Measurements from ENCODE around the gene CDK9.
A peak's percentile ranks its signal among the peaks of the same experiment; 100 is the strongest.

The CDK9 gene

DNA sequence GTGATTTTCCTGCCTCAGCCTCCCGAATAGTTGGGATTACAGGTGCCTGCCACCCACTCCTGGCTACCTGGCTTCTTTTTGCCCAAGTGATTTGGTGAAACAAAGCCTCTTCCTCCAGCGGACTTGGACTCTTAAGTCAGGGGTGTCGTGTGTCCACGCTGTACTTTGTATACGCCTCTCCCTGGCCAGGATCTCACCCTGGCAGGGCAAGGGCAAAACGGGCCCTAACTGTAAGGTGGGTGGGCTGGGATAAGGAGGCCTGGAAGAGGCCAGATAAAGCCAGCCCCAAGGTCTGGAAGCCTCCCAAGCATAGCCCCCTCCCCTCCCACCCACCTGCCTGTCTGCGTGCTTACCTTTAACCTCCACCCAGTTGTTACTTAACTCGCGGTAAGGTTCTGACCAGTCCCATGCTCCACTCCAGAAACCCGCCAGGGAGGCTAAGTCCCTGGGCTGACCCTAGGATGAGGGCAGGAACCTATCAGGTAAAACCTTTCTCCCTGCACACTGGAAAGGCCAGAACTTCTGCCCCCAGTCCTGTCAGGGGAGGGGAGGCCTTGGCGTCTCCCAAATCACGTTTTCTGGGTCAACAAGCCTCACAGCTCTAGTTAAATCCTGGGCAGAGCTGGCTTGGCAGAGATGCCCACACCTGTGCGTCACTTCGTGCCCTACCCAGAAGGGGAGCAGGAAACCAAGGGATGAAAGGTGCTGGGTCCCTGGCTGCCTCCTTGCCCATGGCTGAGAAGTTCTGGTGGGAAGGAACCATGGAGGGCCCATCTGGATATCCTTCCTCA is 8.4 kb downstream of the CDK9 start:
- H3K4me3 ChIP-seq (ENCODE audit: low read depth, low read length): no peak overlapping the region
- TF ChIP-seq, protein P1, sequence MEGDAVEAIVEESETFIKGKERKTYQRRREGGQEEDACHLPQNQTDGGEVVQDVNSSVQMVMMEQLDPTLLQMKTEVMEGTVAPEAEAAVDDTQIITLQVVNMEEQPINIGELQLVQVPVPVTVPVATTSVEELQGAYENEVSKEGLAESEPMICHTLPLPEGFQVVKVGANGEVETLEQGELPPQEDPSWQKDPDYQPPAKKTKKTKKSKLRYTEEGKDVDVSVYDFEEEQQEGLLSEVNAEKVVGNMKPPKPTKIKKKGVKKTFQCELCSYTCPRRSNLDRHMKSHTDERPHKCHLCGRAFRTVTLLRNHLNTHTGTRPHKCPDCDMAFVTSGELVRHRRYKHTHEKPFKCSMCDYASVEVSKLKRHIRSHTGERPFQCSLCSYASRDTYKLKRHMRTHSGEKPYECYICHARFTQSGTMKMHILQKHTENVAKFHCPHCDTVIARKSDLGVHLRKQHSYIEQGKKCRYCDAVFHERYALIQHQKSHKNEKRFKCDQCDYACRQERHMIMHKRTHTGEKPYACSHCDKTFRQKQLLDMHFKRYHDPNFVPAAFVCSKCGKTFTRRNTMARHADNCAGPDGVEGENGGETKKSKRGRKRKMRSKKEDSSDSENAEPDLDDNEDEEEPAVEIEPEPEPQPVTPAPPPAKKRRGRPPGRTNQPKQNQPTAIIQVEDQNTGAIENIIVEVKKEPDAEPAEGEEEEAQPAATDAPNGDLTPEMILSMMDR (IDR thresholded peaks at IDR 0.05; ENCODE audit: low read depth, low read length, missing control alignments): no peak
- no peak for DNase-seq (ENCODE audit: low read depth)

DNA sequence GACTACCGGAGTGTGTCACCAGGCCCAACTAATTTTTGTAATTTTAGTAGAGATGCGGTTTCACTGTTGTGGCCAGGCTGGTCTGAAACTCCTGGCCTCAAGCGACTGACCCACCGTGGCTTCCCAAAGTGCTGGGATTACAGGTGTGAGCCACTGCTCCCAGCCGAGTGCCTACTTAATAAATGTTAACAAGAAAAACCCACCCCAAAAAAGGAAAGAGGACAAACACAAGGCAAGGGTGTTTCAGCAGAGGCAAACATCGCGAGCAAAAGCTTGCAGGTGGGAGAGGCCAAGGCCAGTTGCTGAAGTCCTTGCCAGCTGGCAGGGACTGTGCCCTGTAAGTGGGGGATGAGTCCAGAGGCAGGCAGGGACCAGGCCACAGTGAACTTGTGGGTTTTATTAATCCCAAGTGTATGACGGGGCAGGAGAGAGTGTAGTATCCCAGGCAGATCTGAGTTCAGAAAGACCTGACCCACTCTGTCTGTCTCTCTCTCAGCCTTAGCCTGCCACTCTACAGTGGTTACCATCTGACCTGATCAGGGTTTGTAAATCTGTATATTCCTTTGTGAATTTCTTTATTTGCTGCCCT is 10.5 kb downstream of the CDK9 start:
- no peak overlapping the region for H3K4me3 ChIP-seq (ENCODE audit: low read depth, low read length)
- TF ChIP-seq, protein P1 (IDR thresholded peaks at IDR 0.05; ENCODE audit: low read depth, low read length, missing control alignments): no peak
- DNase-seq (ENCODE audit: low read depth): no peak

DNA sequence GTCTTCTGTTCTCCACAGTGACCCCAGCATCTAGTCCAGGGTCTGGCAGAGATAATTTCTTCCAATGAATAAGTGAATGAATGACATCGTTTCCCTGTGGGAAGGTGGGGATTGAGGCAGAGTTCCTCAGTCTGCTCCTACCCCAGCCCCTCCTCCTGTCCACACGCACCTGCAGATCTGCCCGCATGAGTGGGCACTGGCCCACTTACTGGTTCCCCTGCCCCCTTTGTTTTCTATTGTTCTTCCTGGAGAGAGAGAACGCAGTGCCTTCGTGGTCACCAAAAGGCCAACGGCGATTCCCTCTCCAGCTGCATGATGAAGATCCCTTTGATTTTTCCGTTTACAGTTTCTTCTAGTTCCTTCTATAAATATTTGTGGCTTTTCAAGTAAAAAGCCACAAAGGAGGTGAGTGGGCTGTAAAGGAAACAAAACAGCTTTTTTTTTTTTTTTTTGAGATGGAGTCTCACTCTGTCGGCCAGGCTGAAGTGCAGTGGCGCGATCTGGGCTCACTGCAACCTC is 11.1 kb downstream of the CDK9 start:
- no peak for DNase-seq (ENCODE audit: low read depth)
- TF ChIP-seq, protein P1 (IDR thresholded peaks at IDR 0.05; ENCODE audit: low read depth, low read length, missing control alignments): no peak
- no peak overlapping the region for H3K4me3 ChIP-seq (ENCODE audit: low read depth, low read length)

DNA sequence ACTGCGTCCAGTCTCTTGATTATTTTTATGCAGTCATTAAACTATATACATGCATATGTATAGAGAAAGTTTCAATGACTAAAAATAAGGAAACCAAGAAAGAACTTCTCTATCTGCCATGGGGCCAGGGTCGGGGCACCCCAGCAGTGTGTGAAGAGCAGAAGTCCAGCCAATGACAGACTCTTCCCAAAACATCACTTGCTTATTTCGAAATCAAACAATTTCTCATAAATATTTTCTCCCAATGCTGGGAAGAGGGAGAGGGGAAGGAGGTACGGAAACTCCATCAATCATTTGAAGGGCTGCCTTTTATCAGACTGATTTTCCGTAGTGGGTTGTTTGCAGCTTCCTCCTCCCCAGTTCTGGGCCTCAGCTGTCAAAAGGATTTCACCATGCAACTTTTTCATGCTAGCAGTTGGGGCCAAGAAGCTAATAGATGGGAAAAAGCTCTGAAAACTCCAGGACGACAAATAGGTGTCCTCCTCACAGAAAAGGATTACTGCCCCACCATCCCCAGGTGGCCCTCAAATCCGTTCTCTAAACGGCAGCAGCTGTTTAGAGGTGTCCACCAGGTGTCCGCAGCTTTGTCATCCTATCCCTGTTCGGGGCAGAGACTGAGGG is 16.2 kb downstream of the CDK9 start:
- no peak for DNase-seq (ENCODE audit: low read depth)
- TF ChIP-seq, protein P1 (IDR thresholded peaks at IDR 0.05; ENCODE audit: low read depth, low read length, missing control alignments): peak; percentile 20
- H3K4me3 ChIP-seq (ENCODE audit: low read depth, low read length): peak overlapping the region; percentile 45

DNA sequence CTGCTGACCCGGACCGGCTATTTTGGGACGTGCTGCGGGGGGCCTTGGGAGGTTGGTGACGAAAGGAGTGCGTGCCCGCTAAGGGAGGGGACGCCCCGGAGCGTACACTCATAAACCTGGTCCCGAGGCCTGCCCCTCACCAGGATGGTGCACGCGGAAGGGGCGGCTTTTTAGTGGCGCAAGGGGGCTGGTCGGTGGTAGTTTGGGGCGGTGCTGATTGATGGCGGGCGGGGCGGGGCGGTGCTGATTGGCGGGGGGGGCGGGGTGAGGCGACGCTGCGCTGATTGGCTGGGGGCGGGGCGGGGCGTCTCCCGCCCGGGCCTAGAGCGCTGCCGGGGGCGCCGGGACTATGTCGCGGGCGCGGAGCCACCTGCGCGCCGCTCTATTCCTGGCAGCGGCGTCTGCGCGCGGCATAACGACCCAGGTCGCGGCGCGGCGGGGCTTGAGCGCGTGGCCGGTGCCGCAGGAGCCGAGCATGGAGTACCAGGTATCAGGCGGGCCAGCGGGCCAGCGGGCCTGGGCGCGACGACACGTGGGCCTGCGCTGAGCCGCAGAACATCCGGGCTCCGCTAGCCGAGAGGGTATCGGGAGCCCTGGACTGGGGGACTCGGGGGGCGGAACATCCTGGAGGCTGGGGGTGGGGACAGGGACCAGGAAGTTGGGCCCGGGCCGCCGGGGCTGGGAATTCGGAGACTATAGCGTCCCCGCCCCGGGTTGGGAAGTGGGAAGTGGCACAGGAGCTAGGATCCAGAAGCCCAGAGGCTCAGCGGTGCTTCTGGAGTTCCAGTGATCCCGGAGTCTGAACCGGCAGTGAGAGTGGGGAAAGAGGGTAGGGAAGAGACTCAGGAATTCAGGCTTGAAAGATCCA is 17.0 kb downstream of the CDK9 start, which contains the start of gene FPGS:
TSS of gene FPGS (plus strand) at position 307 of the 868 bp plus-strand sequence. CDS start at position 350, 43 bp downstream.
- H3K4me3 ChIP-seq (ENCODE audit: low read depth, low read length): peak within 1 kb of the TSS; percentile 75
- TF ChIP-seq, protein P1 (IDR thresholded peaks at IDR 0.05; ENCODE audit: low read depth, low read length, missing control alignments): no peak
- DNase-seq (ENCODE audit: low read depth): no peak

Data from GM12864 (cell line).